GM18858 (cell line): ENCODE measurements around the gene FBXW10.
"Not testable (repeated sequence)": the region's sequence is repeated elsewhere in the genome, so short reads cannot be mapped to it uniquely, and the experiment has no call there.

Experiments
- ATAC-seq: cut with Tn5 transposase; IDR thresholded peaks from one replicate; pipeline ENCODE4 v1.9.1; 2021; ENCODE audit not compliant: unreplicated experiment

The FBXW10 gene

DNA sequence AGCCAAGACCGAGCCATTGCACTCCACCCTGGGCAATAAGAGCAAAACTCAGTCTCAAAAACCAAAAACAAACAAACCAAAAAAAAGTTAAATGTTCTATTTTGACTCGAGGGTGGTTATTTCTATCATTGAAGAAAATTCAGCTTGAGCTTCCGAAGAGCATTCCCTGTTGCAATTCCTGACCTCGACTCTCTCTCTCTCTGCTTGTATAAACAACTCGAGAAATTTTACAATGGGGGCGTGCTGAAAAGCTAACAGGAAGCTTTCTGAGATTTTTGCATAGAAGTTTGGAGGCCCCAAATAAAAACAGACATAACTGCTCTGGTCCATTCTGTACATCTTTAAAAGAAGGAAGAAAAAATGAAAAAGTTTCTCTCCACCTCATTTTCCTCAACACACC is 3.6 kb downstream of the FBXW10 start:
- ATAC-seq, result not testable (repeated sequence)

DNA sequence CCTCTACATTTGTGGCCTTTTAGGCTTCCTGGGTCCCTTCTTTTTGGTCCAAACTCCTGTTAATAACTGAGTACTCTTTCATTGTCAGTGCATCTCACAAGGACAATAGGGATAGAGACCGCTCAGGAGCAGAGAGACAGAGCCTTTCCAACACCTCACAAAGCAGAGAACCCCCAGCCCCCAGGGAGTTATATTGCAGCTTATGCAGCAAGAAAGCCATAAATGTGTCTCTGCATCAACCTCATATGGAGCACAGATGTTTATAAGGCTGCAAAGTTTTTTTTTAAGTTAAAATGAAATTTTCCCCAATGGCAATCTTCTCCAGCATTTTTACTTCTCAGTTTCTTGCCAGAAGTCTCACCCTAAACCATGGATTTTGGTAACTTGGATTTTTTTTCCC is 6.4 kb downstream of the FBXW10 start:
- ATAC-seq, result not testable (repeated sequence)

DNA sequence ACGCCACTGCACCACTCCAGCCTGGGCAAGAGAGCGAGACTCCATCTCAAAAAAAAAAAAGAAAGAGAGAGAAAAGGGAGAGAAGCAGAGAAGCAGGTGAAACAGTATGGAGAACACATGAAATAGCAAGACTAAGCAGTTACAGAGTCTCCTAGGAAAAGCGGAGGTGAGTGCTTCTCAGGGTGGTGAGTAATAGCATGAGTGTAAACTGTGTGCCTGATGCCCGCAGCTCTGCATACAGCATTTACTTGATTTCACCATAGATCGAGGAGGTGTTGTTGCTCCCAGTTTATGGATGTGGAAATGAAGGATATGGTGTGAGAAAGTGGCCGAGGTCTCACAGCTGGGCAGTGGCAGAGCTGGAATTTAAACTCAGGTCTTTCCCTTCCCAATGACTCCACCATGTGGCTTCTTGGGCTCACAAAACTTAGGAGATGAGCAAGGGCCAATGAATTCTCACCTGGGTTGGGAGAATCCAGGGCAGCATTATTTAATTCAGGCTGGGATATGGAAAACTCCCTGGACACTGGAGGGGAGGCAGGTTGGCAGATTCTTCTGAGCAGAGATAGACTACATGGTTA is 10.1 kb downstream of the FBXW10 start:
- ATAC-seq, result not testable (repeated sequence)

DNA sequence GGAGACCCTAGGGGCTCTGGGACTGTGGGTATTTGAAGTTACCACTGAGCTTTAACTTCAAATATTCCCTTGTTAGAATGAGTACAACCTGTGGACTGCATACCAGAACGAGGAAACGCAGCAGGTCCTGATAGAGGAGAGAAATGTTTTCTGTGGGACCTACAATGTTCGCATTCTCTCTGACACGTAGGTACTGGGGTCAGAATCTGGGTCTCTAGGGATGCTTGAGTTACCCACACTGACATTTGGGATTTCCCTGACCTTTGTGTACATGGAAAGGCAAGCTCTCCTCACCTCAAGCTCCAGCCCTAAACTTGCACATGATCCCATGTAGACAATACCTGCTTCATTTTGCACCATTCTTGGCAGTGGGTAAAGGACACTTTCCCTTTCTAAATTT is 12.1 kb downstream of the FBXW10 start:
- ATAC-seq, result not testable (repeated sequence)

DNA sequence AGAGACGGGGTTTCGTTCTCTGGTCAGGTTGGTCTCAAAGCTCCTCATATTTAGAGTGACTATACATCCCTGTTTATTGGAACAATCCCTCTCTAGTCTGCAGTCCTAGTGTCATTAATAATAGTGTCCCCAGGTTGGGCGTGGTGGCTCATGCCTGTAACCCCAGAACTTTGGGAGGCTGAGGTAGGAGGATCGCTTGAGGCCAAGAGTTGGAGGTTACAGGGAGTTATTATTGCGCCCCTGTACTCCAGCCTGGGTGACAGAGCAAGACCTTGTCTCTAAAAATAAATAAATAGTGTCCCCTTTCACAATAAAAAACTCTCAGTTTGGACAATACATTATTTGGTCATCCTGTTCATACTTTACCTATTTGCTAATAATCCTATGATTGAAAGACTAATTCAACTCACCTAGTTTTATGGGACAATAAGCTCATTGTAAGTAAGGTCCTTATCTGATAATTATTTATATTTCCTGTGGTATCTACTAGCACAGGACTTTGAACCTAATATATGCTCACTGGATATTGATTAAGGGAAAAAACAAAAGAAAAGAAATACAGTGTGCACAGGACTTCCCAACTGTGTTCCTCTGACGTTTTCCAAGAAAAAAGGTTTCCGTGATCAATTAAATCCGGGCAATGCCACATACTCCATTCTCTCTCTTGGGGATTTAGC is 13.7 kb downstream of the FBXW10 start:
- ATAC-seq, result not testable (repeated sequence)

DNA sequence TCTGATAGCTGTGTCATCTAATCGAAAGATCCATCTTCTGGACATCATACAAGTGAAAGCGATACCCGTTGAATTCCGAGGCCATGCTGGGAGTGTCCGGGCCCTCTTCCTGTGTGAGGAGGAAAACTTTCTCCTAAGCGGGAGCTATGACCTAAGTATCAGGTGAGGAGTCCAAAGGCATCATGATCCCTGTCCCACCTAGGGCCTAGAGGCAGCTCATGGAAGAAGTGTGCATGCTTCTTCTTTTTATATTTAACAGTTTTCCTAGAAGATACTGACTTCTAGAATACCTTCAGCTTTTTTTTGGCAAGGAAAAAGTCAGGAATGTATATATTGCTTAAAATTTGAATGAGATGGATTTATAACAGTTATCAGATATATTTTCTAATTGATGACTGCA is 14.5 kb downstream of the FBXW10 start:
- not testable (repeated sequence) for ATAC-seq

DNA sequence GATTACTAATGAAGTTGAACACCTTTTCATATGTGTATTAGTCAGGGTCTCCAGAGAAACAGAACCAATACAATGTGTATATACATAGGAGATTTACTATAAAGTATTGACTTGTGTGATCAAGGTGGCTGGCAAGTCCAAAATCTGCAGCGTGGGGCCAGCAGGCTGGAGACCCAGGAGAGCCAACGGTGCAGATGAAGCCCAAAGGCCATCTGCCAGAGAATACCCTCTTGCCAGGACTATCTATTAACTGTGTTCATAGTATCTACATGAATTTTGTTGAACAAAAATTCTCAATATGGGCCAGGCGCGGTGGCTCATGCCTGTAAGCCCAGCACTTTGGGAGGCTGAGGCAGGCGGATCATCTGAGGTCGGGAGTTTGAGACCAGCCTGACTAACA is 16.4 kb downstream of the FBXW10 start:
- ATAC-seq, result not testable (repeated sequence)

DNA sequence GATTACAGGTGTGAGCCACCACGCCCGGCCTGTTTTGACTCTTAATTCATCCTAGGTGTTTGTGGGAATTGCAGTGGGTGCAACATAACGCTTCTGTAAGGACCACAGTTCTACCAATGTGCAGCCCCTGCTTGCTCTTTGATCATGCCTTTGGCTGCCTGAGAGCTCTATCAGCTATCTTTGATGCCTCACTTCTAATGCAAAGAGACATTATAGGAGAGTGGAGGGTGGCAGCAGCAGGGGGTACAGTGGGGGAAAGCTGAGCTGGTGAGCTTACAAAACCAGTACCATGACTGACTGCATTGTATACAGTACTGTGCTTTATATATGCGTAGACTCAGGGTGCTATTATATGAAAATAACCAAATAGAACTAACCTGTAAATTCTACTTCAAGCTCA is 26.7 kb downstream of the FBXW10 start:
- ATAC-seq, result not testable (repeated sequence)

DNA sequence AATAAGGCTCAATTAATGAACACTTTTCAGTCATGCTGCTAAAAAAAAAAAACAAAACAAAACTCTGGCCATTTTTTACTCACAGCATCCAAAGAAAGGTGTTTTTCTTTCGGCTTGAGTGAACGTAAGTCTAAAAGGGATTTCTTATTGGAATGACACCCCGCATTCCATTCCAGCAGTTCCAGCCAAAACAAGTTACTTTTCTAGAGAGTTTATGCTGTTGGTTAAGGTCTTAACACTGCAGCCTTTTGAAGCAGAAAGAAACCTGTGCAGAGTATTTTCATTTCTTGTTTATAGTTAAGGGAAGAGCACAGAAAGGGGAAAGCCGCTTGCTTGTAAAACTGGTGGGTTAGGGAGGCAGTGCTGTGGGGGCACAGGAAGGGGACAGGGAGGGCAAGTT is 27.2 kb downstream of the FBXW10 start:
- ATAC-seq, result not testable (repeated sequence)

DNA sequence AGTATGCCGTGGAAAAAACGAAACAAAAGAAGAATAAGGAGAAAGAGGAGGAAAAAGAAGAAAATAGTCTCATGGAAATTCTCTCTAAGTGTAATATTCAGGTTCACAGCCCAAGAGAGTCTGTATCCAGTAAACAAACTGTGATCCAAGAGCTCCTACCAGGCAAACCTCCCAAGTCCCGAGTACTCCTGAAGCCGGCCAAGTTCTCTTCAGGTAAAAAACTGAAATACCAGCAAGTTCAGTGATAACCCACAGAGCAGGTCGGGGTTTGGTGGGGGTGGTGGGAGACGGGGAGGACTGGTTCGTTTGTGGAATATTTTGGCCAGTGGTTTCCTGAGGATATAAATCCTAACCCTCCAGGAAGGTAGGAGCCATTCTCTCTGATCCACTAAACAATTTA is 28.6 kb downstream of the FBXW10 start:
- ATAC-seq, result no peak

DNA sequence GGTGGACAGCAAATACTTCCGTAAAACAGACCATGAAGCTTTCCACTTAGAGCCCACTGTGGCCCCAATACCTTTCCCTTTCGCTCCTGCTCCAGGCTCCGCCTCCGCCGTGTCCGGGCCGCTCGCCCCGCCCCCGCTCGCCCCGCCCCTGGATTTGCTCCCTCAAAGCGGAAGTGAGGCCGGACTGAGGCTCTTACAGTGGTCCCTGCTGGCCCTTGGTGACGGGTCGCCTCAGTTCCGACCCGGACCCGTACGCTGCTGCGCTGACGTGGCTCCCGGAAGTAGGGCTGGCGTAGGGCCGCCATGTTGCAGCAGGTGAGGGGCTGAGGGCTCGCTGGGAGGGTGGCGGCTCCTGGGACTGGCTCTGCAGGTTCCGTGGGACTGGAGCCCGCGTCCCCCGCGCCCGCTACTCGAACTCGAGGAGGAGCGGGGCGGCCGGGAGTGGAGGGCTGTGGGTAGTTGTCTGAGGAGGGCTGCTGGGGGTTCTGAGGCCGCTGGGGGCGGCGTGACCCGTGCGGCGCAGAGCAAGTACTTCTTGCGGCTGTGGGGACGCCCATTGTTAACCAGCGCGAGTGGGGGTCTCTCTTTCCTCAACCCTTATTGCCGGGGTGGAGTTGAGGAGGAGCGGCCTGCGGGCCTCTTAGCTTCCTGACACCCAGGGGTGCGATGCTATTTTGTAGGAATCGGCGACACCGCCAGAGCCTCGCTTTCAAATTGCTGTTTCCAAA is 37.3 kb downstream of the FBXW10 start, which contains the start of gene TVP23B:
TVP23B (plus strand) TSS at position 193 of the 728 bp plus-strand sequence; CDS start at position 304, 111 bp downstream.
- ATAC-seq, result peak; percentile 90

DNA sequence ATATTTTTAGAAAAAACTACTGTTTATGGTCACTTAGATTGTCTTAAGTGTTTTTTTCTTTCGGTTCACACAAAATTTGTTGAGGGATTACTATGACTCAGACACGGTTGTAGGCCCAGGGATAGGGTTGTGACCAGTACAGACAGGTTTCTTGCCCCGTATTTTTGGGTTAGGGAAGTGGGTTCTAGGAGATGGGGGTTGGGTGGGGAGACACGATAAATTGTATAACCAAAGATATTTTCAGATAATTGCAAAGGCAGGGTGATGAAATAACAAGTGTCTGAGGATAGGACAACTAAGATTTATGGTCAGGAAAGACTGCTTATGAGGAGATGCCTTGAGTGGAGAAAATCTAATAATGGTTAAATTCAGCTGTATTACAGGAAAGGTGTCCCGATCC is 38.0 kb downstream of the FBXW10 start:
- ATAC-seq, result not testable (repeated sequence)

DNA sequence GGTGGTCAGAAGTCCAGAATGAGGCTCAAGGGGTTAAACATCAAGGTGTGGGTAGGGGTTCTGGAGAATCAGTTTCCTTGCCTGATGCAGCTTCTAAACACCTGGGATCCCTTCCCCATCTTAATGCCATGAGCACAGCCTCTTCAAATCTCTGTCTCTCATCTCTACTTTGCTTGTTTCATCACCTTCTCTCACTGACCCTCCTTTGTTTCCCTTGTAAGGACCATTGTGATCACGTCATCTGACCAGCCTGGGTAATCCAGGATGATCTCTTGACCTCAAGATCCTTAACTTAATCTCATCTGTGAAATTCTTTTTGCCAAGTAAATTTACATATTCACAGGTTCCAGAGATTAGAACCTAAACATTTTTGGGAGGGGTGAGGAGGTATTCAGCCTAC is 42.1 kb downstream of the FBXW10 start:
- ATAC-seq, result not testable (repeated sequence)

DNA sequence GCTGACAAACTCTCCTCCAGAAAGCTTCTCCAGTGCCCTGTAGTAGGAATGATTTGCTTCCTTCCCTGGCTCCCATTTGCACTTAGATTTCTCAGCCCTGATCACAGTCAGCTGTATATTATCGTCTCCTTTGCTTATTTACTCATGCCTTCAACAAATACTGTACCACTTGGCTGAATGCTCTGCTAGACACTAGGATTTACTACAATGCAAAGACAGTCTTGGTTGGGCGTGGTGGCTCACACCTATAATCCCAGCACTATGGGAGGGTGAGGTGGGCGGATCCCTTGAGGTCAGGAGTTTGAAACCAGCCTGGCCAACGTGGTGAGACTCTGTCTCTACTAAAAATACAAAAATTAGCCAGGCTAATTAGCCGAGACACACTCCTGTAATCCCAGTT is 43.0 kb downstream of the FBXW10 start:
- not testable (repeated sequence) for ATAC-seq

DNA sequence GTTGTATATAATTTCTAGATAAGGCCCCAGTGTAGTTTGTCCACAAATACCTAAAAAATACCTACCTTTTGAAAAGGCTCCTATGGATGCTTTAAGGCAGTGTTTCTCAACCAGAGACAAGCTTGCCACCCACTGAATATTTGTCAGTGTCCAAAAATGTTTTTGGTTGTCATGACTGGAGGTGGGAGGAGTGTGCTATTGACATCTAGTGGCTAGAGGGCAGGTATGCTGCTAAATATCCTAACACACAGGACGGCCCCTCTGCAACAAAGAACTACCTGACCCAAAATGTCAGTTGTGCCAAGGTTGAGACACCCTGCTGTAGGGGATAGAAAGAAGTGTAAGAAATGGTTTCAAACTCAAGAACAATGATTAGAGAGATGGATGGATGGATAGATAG is 47.5 kb downstream of the FBXW10 start:
- not testable (repeated sequence) for ATAC-seq

DNA sequence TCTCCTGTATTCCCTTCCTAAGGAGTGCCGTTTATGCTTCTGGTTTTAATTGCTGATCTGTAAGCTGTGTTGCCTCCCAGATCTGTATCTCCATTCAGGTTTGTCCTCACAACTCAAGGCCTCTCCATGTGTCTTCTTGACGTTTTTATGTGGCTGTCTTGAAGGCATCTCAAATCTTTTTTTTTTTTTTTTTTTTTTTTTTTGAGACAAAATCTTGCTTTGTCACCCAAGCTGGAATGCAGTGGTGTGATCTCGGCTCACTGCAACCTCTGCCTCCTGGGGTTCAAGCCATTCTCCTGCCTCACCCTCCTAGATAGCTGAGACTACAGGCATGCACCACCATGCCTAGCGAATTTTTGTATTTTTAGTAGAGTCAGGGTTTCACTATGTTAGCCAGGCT is 51.0 kb downstream of the FBXW10 start:
- ATAC-seq, result not testable (repeated sequence)

DNA sequence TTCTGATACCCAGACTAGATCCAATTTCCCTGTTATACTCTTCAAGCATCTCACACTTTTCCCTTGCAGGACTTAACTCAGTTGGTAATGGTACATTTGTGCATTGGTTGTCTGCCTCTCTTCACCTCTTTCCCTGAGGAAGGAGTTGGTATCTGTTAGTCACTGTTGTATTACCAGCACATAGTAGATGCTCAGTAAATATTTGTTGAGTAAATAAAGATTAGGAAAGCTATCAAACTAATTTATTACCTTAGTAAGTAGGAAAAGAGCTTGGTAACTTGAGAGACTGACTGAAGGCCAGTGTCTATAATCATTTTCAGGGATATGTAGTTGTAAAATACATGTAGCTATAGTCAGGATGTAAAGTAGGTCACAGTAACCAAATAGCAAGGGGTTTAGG is 53.0 kb downstream of the FBXW10 start:
- not testable (repeated sequence) for ATAC-seq

DNA sequence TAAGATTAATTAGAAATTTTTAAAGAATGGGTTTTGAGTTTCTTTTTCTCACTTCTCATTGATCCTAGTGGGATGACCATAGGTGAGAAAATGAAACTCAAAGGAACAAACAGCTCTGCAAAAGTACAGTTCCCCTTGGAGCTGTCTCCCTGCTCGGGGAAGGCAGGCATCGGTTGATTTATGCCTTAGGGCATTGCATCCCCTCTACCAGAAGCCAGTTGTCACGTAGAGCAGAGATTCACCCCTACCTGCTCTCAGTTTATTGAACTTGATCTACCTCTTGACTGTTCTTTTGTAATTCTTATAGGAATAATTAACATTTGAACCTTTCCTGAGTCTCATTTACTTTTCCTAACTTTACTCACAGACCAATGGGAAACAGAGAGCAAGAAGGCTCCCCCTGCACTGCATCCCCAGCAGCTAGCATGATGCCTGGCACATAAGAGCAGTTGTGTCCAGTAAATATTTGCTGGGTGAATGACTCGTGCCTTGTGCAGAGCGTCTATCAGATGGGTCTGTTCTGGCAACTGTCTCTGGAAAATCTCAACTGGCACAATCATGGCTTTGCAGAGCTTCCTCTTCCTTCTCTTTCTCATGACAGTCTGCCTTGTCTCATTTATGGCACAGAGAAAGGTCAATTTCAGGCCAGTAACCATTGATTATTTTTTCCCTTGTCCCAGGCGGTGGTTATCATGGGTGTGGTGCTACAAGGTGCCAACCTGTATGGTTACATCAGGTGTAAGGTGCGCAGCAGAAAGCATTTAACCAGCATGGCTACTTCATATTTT is 59.8 kb downstream of the FBXW10 start:
- ATAC-seq, result not testable (repeated sequence)

DNA sequence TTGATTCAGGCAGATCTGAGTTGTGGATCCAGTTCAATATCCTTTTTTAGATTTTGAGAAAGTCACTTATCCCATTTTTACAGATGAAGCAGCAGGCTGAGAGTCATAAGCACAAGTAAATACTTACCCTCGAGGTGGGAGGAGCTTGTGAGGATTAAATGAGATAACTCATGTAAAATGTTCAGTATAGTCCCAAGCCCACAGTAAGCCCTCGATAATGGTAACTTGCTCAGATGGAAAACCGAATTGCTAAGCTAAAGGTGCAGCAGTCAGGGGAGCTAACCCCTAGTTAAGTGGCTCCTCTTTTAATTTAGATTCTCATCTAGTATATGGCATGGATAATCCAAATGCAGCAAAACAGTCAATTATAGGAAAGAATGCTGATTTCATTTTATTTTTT is 72.1 kb downstream of the FBXW10 start:
- ATAC-seq, result not testable (repeated sequence)

DNA sequence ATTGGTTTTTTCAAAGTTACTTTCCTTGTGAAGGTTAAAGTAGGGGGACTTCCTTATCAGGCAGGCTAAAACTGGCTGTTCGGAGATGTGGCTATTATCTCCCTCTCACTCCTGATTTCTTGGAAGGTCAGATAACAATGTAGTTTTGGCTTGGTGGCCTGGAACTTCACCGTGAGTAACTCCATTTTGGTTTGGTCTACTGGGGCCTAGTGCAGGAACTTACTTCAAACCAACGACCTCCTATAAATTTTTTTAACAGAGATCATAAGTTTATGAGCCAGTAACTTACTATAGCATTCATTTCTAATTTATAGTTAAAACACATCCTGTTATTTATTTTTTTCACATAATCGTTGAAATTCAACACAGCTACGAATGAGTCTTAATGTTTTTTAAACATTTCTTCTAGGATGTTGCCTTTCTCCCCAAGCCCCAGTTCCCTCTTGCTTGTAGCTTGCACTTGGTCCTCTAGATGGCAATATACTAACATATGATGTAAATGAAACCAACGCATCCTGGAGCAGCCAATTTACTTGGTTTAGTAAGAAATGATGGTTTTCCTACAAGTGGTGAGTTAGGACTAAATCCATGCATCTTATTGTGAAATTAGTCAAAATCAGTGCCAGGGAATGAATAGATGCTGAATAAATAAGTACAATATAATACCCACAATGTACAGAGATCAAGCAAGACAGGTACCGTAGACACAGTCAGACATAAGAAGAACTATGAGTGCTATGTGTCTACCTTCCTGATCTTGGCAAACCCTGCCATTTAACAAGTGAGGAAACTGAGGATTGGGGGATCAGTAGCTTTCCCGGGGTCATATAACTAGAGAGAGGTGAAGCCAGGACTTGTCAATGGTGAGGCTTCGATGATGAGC is 72.9 kb downstream of the FBXW10 start:
- not testable (repeated sequence) for ATAC-seq
